Colonic mucosa (tissue), 4 donors: Measurements from ENCODE around the gene MMP10. TPM values are rescaled to one million over a fixed set of nuclear protein-coding genes. Genes with fewer than 3 reads are reported as not detected.

Source experiments
- DNase-seq: peaks from one replicate; pipeline ENCODE4 v3.0.0-alpha.2; 2020
- H3K27ac ChIP-seq: fragments of 200-600 bp; one replicate; pipeline ENCODE4 v1.8.0; 2021
- H3K27me3 ChIP-seq: fragments of 200-600 bp; one replicate; pipeline ENCODE4 v1.8.0; 2021
- H3K36me3 ChIP-seq: fragments of 200-600 bp; one replicate; pipeline ENCODE4 v1.8.0; 2021
- H3K4me1 ChIP-seq: fragments of 200-600 bp; one replicate; pipeline ENCODE4 v1.8.0; 2021; ENCODE audit warnings: mild to moderate bottlenecking
- H3K4me3 ChIP-seq: fragments of 200-600 bp; one replicate; pipeline ENCODE4 v1.8.0; 2021
- H3K9ac ChIP-seq, 2 donors: one replicate each; pipeline ENCODE4 v1.7.0; 2013; ENCODE audit warnings: control low read depth in 2 of 2, low read depth in 2 of 2, low read length in 2 of 2
- H3K9me3 ChIP-seq: fragments of 200-600 bp; one replicate; pipeline ENCODE4 v1.8.0; 2021
- intact Hi-C: fragments of 100-400 bp; cut with DNase I; formaldehyde crosslinking; loops from one replicate; pipeline ENCODE4 v1.14.1; 2022
- total RNA-seq, 2 donors: library from RNA; stranded (reverse); fragmentation: NEBNext Ultra II Directional in 1 of 2; extraction: Animal tissue kit (Norgen Biotek cat#: 25700) in 1 of 2; gene quantifications; one replicate each; pipeline ENCODE4 v1.2.1, GENCODE V29; 2021
- TF ChIP-seq, protein P1 (sequence below): fragments of 200-600 bp; IDR thresholded peaks from one replicate; pipeline ENCODE4 v1.8.0; 2022; ENCODE audit warnings: antibody characterized with exemption, mild to moderate bottlenecking
- donor health status: healthy.
- donor health status: DM: no; HTN: no; CAD: no.
- donor health status: DM: no; HTN: no; CAD: no.

MMP10 gene
- total RNA-seq, 2 donors from 2014 or later = 0.40 TPM; not detected in 1

- DNase-seq = no peak
- Histone ChIP-seq H3K36me3 (no peaks in the 10 kb centered on the region), H3K27me3 (no peaks in the 10 kb centered on the region), H3K4me3 (no peak overlapping the region), H3K9me3 (no peaks in the 10 kb centered on the region), H3K9ac (no peak overlapping the region), H3K27ac (no peak overlapping the region), H3K4me1 (no peaks in the 10 kb centered on the region)
- TF ChIP-seq, protein P1, sequence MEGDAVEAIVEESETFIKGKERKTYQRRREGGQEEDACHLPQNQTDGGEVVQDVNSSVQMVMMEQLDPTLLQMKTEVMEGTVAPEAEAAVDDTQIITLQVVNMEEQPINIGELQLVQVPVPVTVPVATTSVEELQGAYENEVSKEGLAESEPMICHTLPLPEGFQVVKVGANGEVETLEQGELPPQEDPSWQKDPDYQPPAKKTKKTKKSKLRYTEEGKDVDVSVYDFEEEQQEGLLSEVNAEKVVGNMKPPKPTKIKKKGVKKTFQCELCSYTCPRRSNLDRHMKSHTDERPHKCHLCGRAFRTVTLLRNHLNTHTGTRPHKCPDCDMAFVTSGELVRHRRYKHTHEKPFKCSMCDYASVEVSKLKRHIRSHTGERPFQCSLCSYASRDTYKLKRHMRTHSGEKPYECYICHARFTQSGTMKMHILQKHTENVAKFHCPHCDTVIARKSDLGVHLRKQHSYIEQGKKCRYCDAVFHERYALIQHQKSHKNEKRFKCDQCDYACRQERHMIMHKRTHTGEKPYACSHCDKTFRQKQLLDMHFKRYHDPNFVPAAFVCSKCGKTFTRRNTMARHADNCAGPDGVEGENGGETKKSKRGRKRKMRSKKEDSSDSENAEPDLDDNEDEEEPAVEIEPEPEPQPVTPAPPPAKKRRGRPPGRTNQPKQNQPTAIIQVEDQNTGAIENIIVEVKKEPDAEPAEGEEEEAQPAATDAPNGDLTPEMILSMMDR = no peak
- intact Hi-C loops = loop anchor here (5.0 kb wide), 2 partner anchors 212 to 327 kb away; no protein-coding TSS in a partner anchor
Observed at GRCh38 chr11:102729849-102730815, 50.3 kb downstream of the MMP10 start.

- Histone ChIP-seq H3K4me3 (no peak overlapping the region), H3K27ac (no peak overlapping the region), H3K27me3 (no peaks in the 10 kb centered on the region), H3K4me1 (no peaks in the 10 kb centered on the region), H3K9me3 (no peaks in the 10 kb centered on the region), H3K36me3 (no peaks in the 10 kb centered on the region), H3K9ac (no peak overlapping the region)
- intact Hi-C loops = no loop called here
- no peak for DNase-seq
- TF ChIP-seq, protein P1 = no peak
Observed at GRCh38 chr11:102727890-102728289, 52.5 kb downstream of the MMP10 start.

DNA sequence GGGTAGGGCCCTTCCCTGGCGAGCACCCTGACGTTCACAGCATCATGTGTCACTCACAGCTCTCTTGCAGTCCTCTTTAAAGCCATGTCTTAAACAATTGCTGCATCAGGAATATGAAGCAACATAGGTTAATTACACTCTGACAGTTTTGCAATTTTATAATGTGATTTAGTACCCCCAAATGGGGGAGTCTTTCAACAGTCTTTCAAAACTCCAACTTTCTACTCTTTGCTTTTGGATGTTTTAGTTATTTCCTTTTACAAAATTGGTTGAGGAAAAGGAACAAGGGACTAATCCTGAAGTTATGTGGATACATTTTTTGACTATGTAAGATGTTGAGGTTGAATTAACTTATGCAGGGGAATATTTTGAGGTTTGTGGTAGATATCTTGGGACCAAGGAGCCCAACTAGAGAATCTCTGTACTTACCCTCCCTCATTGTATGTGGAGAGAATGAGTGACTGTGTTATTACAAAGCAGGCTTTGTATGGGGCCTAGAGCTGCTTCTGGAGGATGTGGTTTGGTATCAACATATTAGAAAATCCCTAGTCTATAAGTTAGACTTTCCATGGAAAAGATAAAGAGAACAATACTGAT lies 55.4 kb downstream of the MMP10 start, which contains the start of gene MMP8:
MMP8 (minus strand) TSS at position 51 of the 597 bp plus-strand sequence. CDS start 99 bp downstream, outside the sequence.
- H3K9ac ChIP-seq = no peak within 1 kb of the TSS
- H3K4me1 ChIP-seq = no peaks in the 10 kb centered on the region
- H3K27ac ChIP-seq = no peak within 1 kb of the TSS
- no peaks in the 10 kb centered on the region for H3K9me3 ChIP-seq
- DNase-seq = no peak
- intact Hi-C loops = no loop called here
- no peaks in the 10 kb centered on the region for H3K27me3 ChIP-seq
- no peak within 1 kb of the TSS for H3K4me3 ChIP-seq
- TF ChIP-seq, protein P1 = no peak
- no peaks in the 10 kb centered on the region for H3K36me3 ChIP-seq

GRCh38 chr11:102722821-102723220 lies 57.6 kb downstream of the MMP10 start:
- Histone ChIP-seq H3K27ac (no peak overlapping the region), H3K9ac (no peak overlapping the region), H3K27me3 (no peaks in the 10 kb centered on the region), H3K9me3 (no peaks in the 10 kb centered on the region), H3K36me3 (no peaks in the 10 kb centered on the region), H3K4me3 (no peak overlapping the region), H3K4me1 (no peaks in the 10 kb centered on the region)
- TF ChIP-seq, protein P1 = no peak
- intact Hi-C loops = no loop called here
- no peak for DNase-seq

Other genes with a start within 250 kb of the MMP10 start
- 1 to 10 TPM in 1 of 2 donors, under 1 TPM in 1; 0.29 to 1.4 TPM for gene MMP7, start 249.9 kb downstream of the MMP10 start, total RNA-seq
- gene MMP20, start 155.3 kb downstream of the MMP10 start, total RNA-seq = not detected
- gene MMP27, start 74.9 kb downstream of the MMP10 start, total RNA-seq = under 1 TPM in 1 of 2 donors, not detected in 1; 0.16 TPM
- not detected for gene MMP8, start 55.7 kb downstream of the MMP10 start, total RNA-seq
- gene MMP1, start 17.5 kb upstream of the MMP10 start, total RNA-seq = 1 to 10 TPM in 1 of 2 donors, under 1 TPM in 1; 0.42 to 2.9 TPM
- 1 to 10 TPM; 1.1 to 1.6 TPM for gene MMP3, start 63.0 kb upstream of the MMP10 start, total RNA-seq
- 10 to 100 TPM in 1 of 2 donors, 1 to 10 TPM in 1; 2.3 to 11.7 TPM for gene MMP12, start 94.4 kb upstream of the MMP10 start, total RNA-seq
- gene MMP13, start 175.1 kb upstream of the MMP10 start, total RNA-seq = not detected